Tibial nerve (tissue), 4 donors: Measurements from ENCODE around the gene NETO1.

Experiments
- EP300 ChIP-seq, 2 donors: sonication (generic); formaldehyde crosslinking; IDR thresholded peaks; one replicate each; pipeline ENCODE4 v1.6.1; 2017; ENCODE audit warnings: antibody characterized with exemption in 2 of 2, mild to moderate bottlenecking in 1 of 2
- POLR2A ChIP-seq, 2 donors: fragments of 450-650 bp; IDR thresholded peaks; one replicate each; pipeline ENCODE4 v1.6.1; 2017; ENCODE audit warnings: antibody characterized with exemption in 2 of 2, mild to moderate bottlenecking in 2 of 2, moderate library complexity in 2 of 2
- TF ChIP-seq, protein P1 (sequence below), 5 experiments: fragments of 200-600 bp in 3 of 5; fragments of 450-650 bp in 2 of 5; sonication (generic) in 3 of 5; IDR thresholded peaks; one replicate each; pipeline ENCODE4 v1.5.1; 2016 to 2019; ENCODE audit warnings: antibody characterized with exemption in 5 of 5, mild to moderate bottlenecking in 3 of 5, moderate library complexity in 2 of 5

DNA sequence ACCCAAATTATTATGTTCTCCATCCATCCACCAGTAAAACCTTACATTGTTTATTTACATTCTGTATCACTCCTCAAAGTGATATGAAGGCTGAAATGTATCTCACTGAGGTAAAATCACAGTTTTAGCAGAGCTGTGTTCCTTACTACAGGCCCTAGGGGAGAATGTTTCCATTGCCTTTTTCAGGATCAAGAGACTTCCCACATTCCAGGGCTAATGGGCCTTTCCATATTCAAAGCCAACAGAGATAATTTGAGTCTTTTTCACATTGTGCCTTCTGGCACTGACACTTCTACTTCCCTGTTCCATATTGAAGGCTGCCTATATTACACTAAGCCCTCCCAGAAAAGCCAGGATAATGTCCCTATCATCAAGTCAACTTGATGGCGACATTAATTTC lies 20.0 kb downstream of the NETO1 start:
- TF ChIP-seq EP300 (IDR thresholded peaks at IDR 0.05) = no peak
- TF ChIP-seq, protein P1, sequence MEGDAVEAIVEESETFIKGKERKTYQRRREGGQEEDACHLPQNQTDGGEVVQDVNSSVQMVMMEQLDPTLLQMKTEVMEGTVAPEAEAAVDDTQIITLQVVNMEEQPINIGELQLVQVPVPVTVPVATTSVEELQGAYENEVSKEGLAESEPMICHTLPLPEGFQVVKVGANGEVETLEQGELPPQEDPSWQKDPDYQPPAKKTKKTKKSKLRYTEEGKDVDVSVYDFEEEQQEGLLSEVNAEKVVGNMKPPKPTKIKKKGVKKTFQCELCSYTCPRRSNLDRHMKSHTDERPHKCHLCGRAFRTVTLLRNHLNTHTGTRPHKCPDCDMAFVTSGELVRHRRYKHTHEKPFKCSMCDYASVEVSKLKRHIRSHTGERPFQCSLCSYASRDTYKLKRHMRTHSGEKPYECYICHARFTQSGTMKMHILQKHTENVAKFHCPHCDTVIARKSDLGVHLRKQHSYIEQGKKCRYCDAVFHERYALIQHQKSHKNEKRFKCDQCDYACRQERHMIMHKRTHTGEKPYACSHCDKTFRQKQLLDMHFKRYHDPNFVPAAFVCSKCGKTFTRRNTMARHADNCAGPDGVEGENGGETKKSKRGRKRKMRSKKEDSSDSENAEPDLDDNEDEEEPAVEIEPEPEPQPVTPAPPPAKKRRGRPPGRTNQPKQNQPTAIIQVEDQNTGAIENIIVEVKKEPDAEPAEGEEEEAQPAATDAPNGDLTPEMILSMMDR (IDR thresholded peaks at IDR 0.05) = no peak
- no peak for TF ChIP-seq POLR2A (IDR thresholded peaks at IDR 0.05)
